Erythroblast (primary cell): ENCODE results near the gene S100A14.

Experiments
- GATA1 ChIP-seq: IDR thresholded peaks from 2 replicates; pipeline ENCODE4 v1.6.1; 2011; ENCODE audit warnings: low read depth, mild to moderate bottlenecking, control low read depth, low read length, moderate library complexity
- POLR2A ChIP-seq: IDR thresholded peaks from 2 replicates; pipeline ENCODE4 v1.6.1; 2011; ENCODE audit warnings: mild to moderate bottlenecking, low read length

DNA sequence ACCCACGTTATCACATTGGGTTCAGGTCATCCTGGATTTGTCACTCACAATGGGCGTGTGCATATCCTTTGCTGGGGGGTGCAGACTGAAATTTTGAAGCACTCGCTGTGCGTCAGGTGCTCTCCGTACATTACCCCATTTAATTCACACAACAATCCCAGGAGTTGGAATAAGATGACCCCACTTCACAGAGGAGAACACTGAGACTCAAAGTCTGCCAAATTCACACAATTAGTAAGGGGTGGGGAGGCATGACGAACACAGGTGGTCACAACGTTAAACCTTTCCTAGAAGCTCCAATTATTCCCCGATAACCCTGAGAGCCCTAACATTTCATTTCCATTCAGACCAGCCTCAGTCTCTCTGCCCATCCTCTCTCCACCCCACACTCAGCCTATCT is 46.7 kb downstream of the S100A14 start:
- TF ChIP-seq POLR2A (no peak), GATA1 (no peak)
